ENCODE data around the gene KRTAP1-5.

DNA sequence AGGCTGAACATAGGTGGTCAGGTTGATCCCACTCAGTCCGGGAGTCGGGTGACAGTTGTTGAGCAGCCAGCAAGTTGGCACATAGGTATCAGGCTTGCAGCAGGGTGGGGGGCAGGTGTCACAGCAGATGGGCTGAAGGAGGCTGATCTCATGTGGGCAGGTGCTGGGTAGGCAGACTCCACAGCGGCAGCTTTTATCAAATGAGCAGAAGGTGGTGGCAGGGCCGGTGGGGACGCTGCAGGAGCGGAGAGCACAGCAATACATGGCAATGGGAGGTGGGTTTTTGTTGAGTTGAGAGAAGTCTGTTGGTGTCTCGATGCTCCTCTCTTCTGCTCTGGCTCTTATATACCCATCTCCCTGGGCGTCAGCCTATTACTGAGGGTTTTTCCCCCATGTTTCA is 18.2 kb downstream of the KRTAP1-5 start, which contains the start of gene KRTAP3-1:
- TF ChIP-seq, protein P1, sequence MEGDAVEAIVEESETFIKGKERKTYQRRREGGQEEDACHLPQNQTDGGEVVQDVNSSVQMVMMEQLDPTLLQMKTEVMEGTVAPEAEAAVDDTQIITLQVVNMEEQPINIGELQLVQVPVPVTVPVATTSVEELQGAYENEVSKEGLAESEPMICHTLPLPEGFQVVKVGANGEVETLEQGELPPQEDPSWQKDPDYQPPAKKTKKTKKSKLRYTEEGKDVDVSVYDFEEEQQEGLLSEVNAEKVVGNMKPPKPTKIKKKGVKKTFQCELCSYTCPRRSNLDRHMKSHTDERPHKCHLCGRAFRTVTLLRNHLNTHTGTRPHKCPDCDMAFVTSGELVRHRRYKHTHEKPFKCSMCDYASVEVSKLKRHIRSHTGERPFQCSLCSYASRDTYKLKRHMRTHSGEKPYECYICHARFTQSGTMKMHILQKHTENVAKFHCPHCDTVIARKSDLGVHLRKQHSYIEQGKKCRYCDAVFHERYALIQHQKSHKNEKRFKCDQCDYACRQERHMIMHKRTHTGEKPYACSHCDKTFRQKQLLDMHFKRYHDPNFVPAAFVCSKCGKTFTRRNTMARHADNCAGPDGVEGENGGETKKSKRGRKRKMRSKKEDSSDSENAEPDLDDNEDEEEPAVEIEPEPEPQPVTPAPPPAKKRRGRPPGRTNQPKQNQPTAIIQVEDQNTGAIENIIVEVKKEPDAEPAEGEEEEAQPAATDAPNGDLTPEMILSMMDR (IDR thresholded peaks at IDR 0.05), result no peak
- TF ChIP-seq POLR2A (IDR thresholded peaks at IDR 0.05), result no peak
